Measurements from ENCODE around the gene MEIS1. TPM values are rescaled to one million over a fixed set of nuclear protein-coding genes. Genes with fewer than 3 reads are reported as not detected.
A peak's percentile ranks its signal among the peaks of the same experiment; 100 is the strongest.

MEIS1 gene
- total and polyA plus RNA-seq, 4 donors, result 9.0 to 158 (median 41.0) TPM

- Histone ChIP-seq H3K27ac (ENCODE audit: low read depth in 1 of 2, low read length in 1 of 2) (no peak overlapping the region), H3K36me3 (ENCODE audit: control insufficient read depth in 4 of 4, insufficient read depth in 4 of 4, low read length in 4 of 4) (peaks cover 3 to 41% (median 18%) of the 10 kb centered on the region in 4 donors), H3K4me1 (ENCODE audit: control insufficient read depth in 5 of 5, insufficient read depth in 5 of 5, low read length in 5 of 5) (peaks cover 8 to 50% (median 25%) of the 10 kb centered on the region in 5 donors), H3K27me3 (ENCODE audit: control insufficient read depth in 3 of 3, insufficient read depth in 3 of 3, low read length in 2 of 3) (no peaks in the 10 kb centered on the region), H3K9me3 (ENCODE audit: control insufficient read depth in 4 of 4, insufficient read depth in 3 of 4, low read length in 3 of 4) (peaks cover 0 to 3% (median 0%) of the 10 kb centered on the region in 4 donors), H3K4me3 (no peak overlapping the region), H3K9ac (ENCODE audit: insufficient read depth in 1 of 2, low read length in 2 of 2) (no peak overlapping the region)
- DNase-seq, result no peak
- TF ChIP-seq, protein P1, sequence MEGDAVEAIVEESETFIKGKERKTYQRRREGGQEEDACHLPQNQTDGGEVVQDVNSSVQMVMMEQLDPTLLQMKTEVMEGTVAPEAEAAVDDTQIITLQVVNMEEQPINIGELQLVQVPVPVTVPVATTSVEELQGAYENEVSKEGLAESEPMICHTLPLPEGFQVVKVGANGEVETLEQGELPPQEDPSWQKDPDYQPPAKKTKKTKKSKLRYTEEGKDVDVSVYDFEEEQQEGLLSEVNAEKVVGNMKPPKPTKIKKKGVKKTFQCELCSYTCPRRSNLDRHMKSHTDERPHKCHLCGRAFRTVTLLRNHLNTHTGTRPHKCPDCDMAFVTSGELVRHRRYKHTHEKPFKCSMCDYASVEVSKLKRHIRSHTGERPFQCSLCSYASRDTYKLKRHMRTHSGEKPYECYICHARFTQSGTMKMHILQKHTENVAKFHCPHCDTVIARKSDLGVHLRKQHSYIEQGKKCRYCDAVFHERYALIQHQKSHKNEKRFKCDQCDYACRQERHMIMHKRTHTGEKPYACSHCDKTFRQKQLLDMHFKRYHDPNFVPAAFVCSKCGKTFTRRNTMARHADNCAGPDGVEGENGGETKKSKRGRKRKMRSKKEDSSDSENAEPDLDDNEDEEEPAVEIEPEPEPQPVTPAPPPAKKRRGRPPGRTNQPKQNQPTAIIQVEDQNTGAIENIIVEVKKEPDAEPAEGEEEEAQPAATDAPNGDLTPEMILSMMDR (IDR thresholded peaks at IDR 0.05; ENCODE audit: control extremely low read depth, extremely low read depth), result no peak
- 7 to 13% methylated on average over 1 of the region's 1 CpG for WGBS, 2 donors
- ATAC-seq (ENCODE audit: insufficient read depth, low FRiP score), result no peak
These were observed 54.5 kb downstream of the MEIS1 start for GRCh38 chr2:66489436-66489835.

- Histone ChIP-seq H3K9ac (ENCODE audit: insufficient read depth in 1 of 2, low read length in 2 of 2) (no peak overlapping the region), H3K4me3 (no peak overlapping the region), H3K27me3 (ENCODE audit: control insufficient read depth in 3 of 3, insufficient read depth in 3 of 3, low read length in 2 of 3) (no peaks in the 10 kb centered on the region), H3K4me1 (ENCODE audit: control insufficient read depth in 5 of 5, insufficient read depth in 5 of 5, low read length in 5 of 5) (peaks cover 11 to 60% (median 30%) of the 10 kb centered on the region in 5 donors), H3K9me3 (ENCODE audit: control insufficient read depth in 4 of 4, insufficient read depth in 3 of 4, low read length in 3 of 4) (no peaks in the 10 kb centered on the region), H3K36me3 (ENCODE audit: control insufficient read depth in 4 of 4, insufficient read depth in 4 of 4, low read length in 4 of 4) (peaks cover 3 to 41% (median 19%) of the 10 kb centered on the region in 4 donors), H3K27ac (ENCODE audit: low read depth in 1 of 2, low read length in 1 of 2) (no peak overlapping the region)
- ATAC-seq (ENCODE audit: insufficient read depth, low FRiP score), result no peak
- WGBS, 2 donors, result 17 to 42% methylated on average over 3 of the region's 3 CpGs
- DNase-seq, result no peak
- TF ChIP-seq, protein P1 (IDR thresholded peaks at IDR 0.05; ENCODE audit: control extremely low read depth, extremely low read depth), result no peak
These were observed 55.7 kb downstream of the MEIS1 start for GRCh38 chr2:66490588-66491001.

DNA sequence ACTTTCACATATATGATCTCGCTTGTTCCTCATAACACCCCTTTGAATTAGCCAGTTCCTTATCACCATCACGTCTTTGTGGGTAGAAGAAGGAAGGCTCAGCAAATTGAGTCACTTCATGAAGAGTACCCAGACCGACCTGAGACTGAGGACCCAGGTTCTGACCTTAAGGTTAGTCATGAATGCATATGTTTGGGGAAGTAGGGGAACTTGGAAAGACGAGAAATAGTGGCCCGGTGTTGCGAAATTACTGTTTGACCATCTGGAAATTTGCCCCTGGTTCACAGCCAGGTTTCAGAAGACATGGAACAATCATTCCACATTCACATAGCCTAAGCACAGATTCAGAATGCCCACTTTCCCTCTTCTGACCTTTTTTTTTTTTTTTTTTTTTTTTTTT, 59.8 kb downstream of the MEIS1 start:
- Histone ChIP-seq H3K27ac (ENCODE audit: low read depth in 1 of 2, low read length in 1 of 2) (peak overlapping the region in 1 of 2 donors; percentile 82), H3K36me3 (ENCODE audit: control insufficient read depth in 4 of 4, insufficient read depth in 4 of 4, low read length in 4 of 4) (peaks cover 4 to 63% (median 23%) of the 10 kb centered on the region in 4 donors), H3K4me1 (ENCODE audit: control insufficient read depth in 5 of 5, insufficient read depth in 5 of 5, low read length in 5 of 5) (peaks cover 21 to 78% (median 39%) of the 10 kb centered on the region in 5 donors), H3K4me3 (no peak overlapping the region), H3K27me3 (ENCODE audit: control insufficient read depth in 3 of 3, insufficient read depth in 3 of 3, low read length in 2 of 3) (no peaks in the 10 kb centered on the region), H3K9ac (ENCODE audit: insufficient read depth in 1 of 2, low read length in 2 of 2) (no peak overlapping the region), H3K9me3 (ENCODE audit: control insufficient read depth in 4 of 4, insufficient read depth in 3 of 4, low read length in 3 of 4) (no peaks in the 10 kb centered on the region)
- peak; percentile 72 to 88 (median 86) for DNase-seq
- 14 to 20% methylated on average over 6 of the region's 6 CpGs for WGBS, 2 donors
- TF ChIP-seq, protein P1 (IDR thresholded peaks at IDR 0.05; ENCODE audit: control extremely low read depth, extremely low read depth), result no peak
- ATAC-seq (ENCODE audit: insufficient read depth, low FRiP score), result peak; percentile 36
